ENCODE data around the gene BCAS1. TPM values are rescaled to one million over a fixed set of nuclear protein-coding genes. Genes with fewer than 3 reads are reported as not detected.

BCAS1 gene
- polyA plus RNA-seq, 1 of the 3 experiments (the other 2 are of a cell fraction): not detected

DNA sequence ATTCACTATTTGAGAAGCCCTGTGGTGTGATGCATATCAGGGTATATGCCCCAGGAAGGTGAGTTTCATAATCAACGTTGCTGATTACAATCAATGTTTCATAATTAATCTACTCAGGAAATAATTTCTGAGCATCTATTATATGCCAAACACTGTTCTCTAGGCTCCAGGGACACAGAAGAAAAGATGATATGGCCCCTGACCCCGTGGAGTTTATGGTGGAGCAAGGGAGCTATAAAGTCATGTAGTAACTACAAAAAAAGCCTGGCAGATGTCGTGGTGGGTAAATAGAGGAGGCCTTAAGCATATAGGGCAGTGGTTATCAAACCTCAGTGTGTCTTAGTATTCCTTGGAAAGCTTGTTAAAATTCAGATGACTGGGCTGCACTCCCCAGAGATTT is 40.1 kb upstream of the BCAS1 start:
- H3K27ac ChIP-seq (ENCODE audit: low read depth in 2 of 2, low read length in 1 of 2): no peak overlapping the region
- H3K27me3 ChIP-seq (ENCODE audit: insufficient read depth): no peaks in the 10 kb centered on the region
- H3K9me2 ChIP-seq: no peaks in the 10 kb centered on the region
- no peaks in the 10 kb centered on the region for H4K20me1 ChIP-seq (ENCODE audit: insufficient read depth)
- H3K4me1 ChIP-seq (ENCODE audit: control insufficient read depth in 1 of 2, insufficient read depth in 2 of 2, low read depth in 1 of 2, low read length in 1 of 2): no peaks in the 10 kb centered on the region
- H3K9ac ChIP-seq: no peak overlapping the region
- POLR2A ChIA-PET: no interaction called here
- no peaks in the 10 kb centered on the region for H3K79me2 ChIP-seq (ENCODE audit: insufficient read depth)
- WGBS (ENCODE audit: low lambda C conversion rate): 42% methylated on average over 3 of the region's 3 CpGs
- no peaks in the 10 kb centered on the region for H3F3A ChIP-seq (replicated peaks; ENCODE audit: insufficient read depth)
- H3K36me3 ChIP-seq (replicated peaks in 1 of 2; ENCODE audit: control insufficient read depth in 1 of 2, insufficient read depth in 2 of 2, low read length in 1 of 2): no peaks in the 10 kb centered on the region
- no peaks in the 10 kb centered on the region for H3K9me3 ChIP-seq
- no peak overlapping the region for H3K4me2 ChIP-seq
- TF ChIP-seq, protein P1, sequence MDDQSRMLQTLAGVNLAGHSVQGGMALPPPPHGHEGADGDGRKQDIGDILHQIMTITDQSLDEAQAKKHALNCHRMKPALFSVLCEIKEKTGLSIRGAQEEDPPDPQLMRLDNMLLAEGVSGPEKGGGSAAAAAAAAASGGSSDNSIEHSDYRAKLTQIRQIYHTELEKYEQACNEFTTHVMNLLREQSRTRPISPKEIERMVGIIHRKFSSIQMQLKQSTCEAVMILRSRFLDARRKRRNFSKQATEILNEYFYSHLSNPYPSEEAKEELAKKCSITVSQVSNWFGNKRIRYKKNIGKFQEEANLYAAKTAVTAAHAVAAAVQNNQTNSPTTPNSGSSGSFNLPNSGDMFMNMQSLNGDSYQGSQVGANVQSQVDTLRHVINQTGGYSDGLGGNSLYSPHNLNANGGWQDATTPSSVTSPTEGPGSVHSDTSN (IDR thresholded peaks at IDR 0.05): no peak
- TF ChIP-seq EP300 (IDR thresholded peaks at IDR 0.05; ENCODE audit: borderline replicate concordance in 1 of 2, low read depth in 1 of 2, low read length in 1 of 2) (no peak), TAF1 (IDR thresholded peaks at IDR 0.05; ENCODE audit: borderline replicate concordance, low read depth, low read length) (no peak), IRF3 (IDR thresholded peaks at IDR 0.05; ENCODE audit: low read depth, low read length) (no peak), CHD2 (IDR thresholded peaks at IDR 0.05; ENCODE audit: low read length, partially characterized antibody) (no peak), YY1 (IDR thresholded peaks at IDR 0.05; ENCODE audit: low read depth) (no peak)
- CTCF ChIA-PET: interaction anchor here (3.1 to 23.8 kb wide), 2 partner anchors 13 to 96 kb away, joined by 8 to 499 read pairs; partner anchors contain the start of gene PFDN4
- DNase-seq: no peak
- no peak overlapping the region for H2AFZ ChIP-seq (ENCODE audit: low read depth)
- no peak overlapping the region for H3K4me3 ChIP-seq (ENCODE audit: low read depth in 2 of 2, low read length in 1 of 2)

- no peak for DNase-seq
- H3K9ac ChIP-seq: no peak overlapping the region
- TF ChIP-seq SIN3A (IDR thresholded peaks at IDR 0.05; ENCODE audit: borderline replicate concordance, low read depth, low read length) (no peak), CTCF (IDR thresholded peaks at IDR 0.05) (no peak), RCOR1 (IDR thresholded peaks at IDR 0.05; ENCODE audit: low read length) (no peak), TAF1 (IDR thresholded peaks at IDR 0.05; ENCODE audit: borderline replicate concordance, low read depth, low read length) (no peak), RFX5 (IDR thresholded peaks at IDR 0.05; ENCODE audit: low read length) (no peak), TCF12 (IDR thresholded peaks at IDR 0.05) (no peak), JUND (IDR thresholded peaks at IDR 0.05) (no peak), MXI1 (IDR thresholded peaks at IDR 0.05; ENCODE audit: low read depth, low read length) (no peak), NRF1 (IDR thresholded peaks at IDR 0.05; ENCODE audit: low read depth, low read length) (no peak)
- TF ChIP-seq, protein P2, sequence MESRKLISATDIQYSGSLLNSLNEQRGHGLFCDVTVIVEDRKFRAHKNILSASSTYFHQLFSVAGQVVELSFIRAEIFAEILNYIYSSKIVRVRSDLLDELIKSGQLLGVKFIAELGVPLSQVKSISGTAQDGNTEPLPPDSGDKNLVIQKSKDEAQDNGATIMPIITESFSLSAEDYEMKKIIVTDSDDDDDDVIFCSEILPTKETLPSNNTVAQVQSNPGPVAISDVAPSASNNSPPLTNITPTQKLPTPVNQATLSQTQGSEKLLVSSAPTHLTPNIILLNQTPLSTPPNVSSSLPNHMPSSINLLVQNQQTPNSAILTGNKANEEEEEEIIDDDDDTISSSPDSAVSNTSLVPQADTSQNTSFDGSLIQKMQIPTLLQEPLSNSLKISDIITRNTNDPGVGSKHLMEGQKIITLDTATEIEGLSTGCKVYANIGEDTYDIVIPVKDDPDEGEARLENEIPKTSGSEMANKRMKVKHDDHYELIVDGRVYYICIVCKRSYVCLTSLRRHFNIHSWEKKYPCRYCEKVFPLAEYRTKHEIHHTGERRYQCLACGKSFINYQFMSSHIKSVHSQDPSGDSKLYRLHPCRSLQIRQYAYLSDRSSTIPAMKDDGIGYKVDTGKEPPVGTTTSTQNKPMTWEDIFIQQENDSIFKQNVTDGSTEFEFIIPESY (IDR thresholded peaks at IDR 0.05; ENCODE audit: borderline replicate concordance, low read depth): no peak
- TF ChIP-seq, protein P3, sequence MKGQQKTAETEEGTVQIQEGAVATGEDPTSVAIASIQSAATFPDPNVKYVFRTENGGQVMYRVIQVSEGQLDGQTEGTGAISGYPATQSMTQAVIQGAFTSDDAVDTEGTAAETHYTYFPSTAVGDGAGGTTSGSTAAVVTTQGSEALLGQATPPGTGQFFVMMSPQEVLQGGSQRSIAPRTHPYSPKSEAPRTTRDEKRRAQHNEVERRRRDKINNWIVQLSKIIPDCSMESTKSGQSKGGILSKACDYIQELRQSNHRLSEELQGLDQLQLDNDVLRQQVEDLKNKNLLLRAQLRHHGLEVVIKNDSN (IDR thresholded peaks at IDR 0.05; ENCODE audit: borderline replicate concordance, low read depth): no peak
- TF ChIP-seq, protein P1 (IDR thresholded peaks at IDR 0.05): no peak
These were observed 39.6 kb upstream of the BCAS1 start for GRCh38 chr20:54110041-54110440.

More at GRCh38 chr20:54110041-54110440, 39.6 kb upstream of the BCAS1 start:
- Histone ChIP-seq H3K4me3 (ENCODE audit: low read depth in 2 of 2, low read length in 1 of 2) (no peak overlapping the region), H2AFZ (ENCODE audit: low read depth) (no peak overlapping the region), H3K27me3 (ENCODE audit: insufficient read depth) (no peaks in the 10 kb centered on the region), H3K4me1 (ENCODE audit: control insufficient read depth in 1 of 2, insufficient read depth in 2 of 2, low read depth in 1 of 2, low read length in 1 of 2) (no peaks in the 10 kb centered on the region), H3K9me3 (no peaks in the 10 kb centered on the region), H3F3A (replicated peaks; ENCODE audit: insufficient read depth) (no peaks in the 10 kb centered on the region), H3K9me2 (no peaks in the 10 kb centered on the region), H3K36me3 (replicated peaks in 1 of 2; ENCODE audit: control insufficient read depth in 1 of 2, insufficient read depth in 2 of 2, low read length in 1 of 2) (no peaks in the 10 kb centered on the region), H3K79me2 (ENCODE audit: insufficient read depth) (no peaks in the 10 kb centered on the region), H3K4me2 (no peak overlapping the region), H3K27ac (ENCODE audit: low read depth in 2 of 2, low read length in 1 of 2) (no peak overlapping the region), H4K20me1 (ENCODE audit: insufficient read depth) (no peaks in the 10 kb centered on the region)
- POLR2A ChIA-PET: no interaction called here
- CTCF ChIA-PET: interaction anchor here (3.1 to 23.8 kb wide), 2 partner anchors 13 to 96 kb away, joined by 8 to 499 read pairs; partner anchors contain the start of gene PFDN4

Data from SK-N-SH (cell line).